Coronary artery (tissue), 2 donors: ENCODE results near the gene RAB40C.

Source experiments
- DNase-seq: peaks from one replicate; pipeline ENCODE4 v3.0.0-alpha.2; 2017; ENCODE audit warnings: low spot score
- H3K27ac ChIP-seq, 2 donors: fragments of 200-600 bp; sonication (generic); one replicate each; pipeline ENCODE4 v1.5.1; 2016 to 2019
- H3K4me3 ChIP-seq: fragments of 200-600 bp; sonication (generic); 2 replicates; pipeline ENCODE4 v1.5.1; 2016; ENCODE audit warnings: mild to moderate bottlenecking, moderate library complexity
- CTCF ChIP-seq: fragments of 200-600 bp; sonication (generic); IDR thresholded peaks from one replicate; pipeline ENCODE4 v1.5.1; 2019; ENCODE audit warnings: antibody characterized with exemption

The RAB40C gene

GRCh38 chr16:583470-583814, 6.4 kb upstream of the RAB40C start:
- no peak for TF ChIP-seq CTCF
- DNase-seq, result no peak
- no peak overlapping the region for H3K27ac ChIP-seq
- no peak overlapping the region for H3K4me3 ChIP-seq

GRCh38 chr16:583815-584591, 5.9 kb upstream of the RAB40C start:
- DNase-seq, result no peak
- no peak overlapping the region for H3K4me3 ChIP-seq
- no peak overlapping the region for H3K27ac ChIP-seq
- TF ChIP-seq CTCF, result no peak

GRCh38 chr16:585351-585750, 4.5 kb upstream of the RAB40C start:
- no peak for TF ChIP-seq CTCF
- H3K4me3 ChIP-seq, result no peak overlapping the region
- no peak for DNase-seq
- H3K27ac ChIP-seq, result no peak overlapping the region

GRCh38 chr16:586047-586644, 3.7 kb upstream of the RAB40C start:
- Histone ChIP-seq H3K4me3 (no peak overlapping the region), H3K27ac (no peak overlapping the region)
- TF ChIP-seq CTCF, result no peak
- DNase-seq, result no peak

GRCh38 chr16:586645-587590, 2.9 kb upstream of the RAB40C start:
- no peak for TF ChIP-seq CTCF
- no peak overlapping the region for H3K27ac ChIP-seq
- no peak for DNase-seq
- no peak overlapping the region for H3K4me3 ChIP-seq

GRCh38 chr16:588639-588888, 1.3 kb upstream of the RAB40C start:
- TF ChIP-seq CTCF, result no peak
- DNase-seq, result peak; percentile 85

More at GRCh38 chr16:588639-588888, 1.3 kb upstream of the RAB40C start:
- peak overlapping the region; percentile 90 to 93 for H3K27ac ChIP-seq
- H3K4me3 ChIP-seq, result peak overlapping the region; percentile 84
